Glutamatergic neuron (in vitro differentiated cells): ENCODE data around the gene SERPINB5. TPM values are rescaled to one million over a fixed set of nuclear protein-coding genes. Genes with fewer than 3 reads are reported as not detected.

Source experiments
- DNase-seq: peaks from one replicate; pipeline ENCODE4 v3.0.0; 2022
- H3K27ac Mint-ChIP-seq: one replicate; pipeline ENCODE4 v1.8.0; 2020; ENCODE audit warnings: mild to moderate bottlenecking, mixed read lengths, inconsistent platforms; ENCODE audit not compliant: unreplicated experiment
- H3K27me3 Mint-ChIP-seq: one replicate; pipeline ENCODE4 v1.8.0; 2020; ENCODE audit warnings: mild to moderate bottlenecking, moderate library complexity, mixed read lengths, inconsistent platforms; ENCODE audit not compliant: unreplicated experiment
- H3K36me3 Mint-ChIP-seq: one replicate; pipeline ENCODE4 v1.8.0; 2020; ENCODE audit warnings: mild to moderate bottlenecking, mixed read lengths, inconsistent platforms; ENCODE audit not compliant: unreplicated experiment
- H3K4me1 Mint-ChIP-seq: one replicate; pipeline ENCODE4 v1.8.0; 2020; ENCODE audit warnings: mild to moderate bottlenecking, low read depth, mixed read lengths, inconsistent platforms; ENCODE audit not compliant: unreplicated experiment
- H3K4me3 Mint-ChIP-seq: one replicate; pipeline ENCODE4 v1.8.0; 2020; ENCODE audit warnings: mild to moderate bottlenecking, mixed read lengths, inconsistent platforms; ENCODE audit not compliant: unreplicated experiment
- H3K9me3 Mint-ChIP-seq: one replicate; pipeline ENCODE4 v1.8.0; 2020; ENCODE audit warnings: mild to moderate bottlenecking, moderate library complexity, mixed read lengths, inconsistent platforms; ENCODE audit not compliant: unreplicated experiment
- CTCF ChIP-seq: fragments of 200-600 bp; sonication (generic); IDR thresholded peaks from one replicate; pipeline ENCODE4 v1.5.0; 2021; ENCODE audit not compliant: partially characterized antibody, unreplicated experiment
- total RNA-seq: library from RNA; stranded (reverse); fragmentation: NEBNext Ultra II Directional; extraction: Animal tissue kit (Norgen Biotek cat#: 25700); gene quantifications from one replicate; pipeline ENCODE4 v1.2.1, GENCODE V29; 2021; ENCODE audit not compliant: unreplicated experiment

Gene SERPINB5
- total RNA-seq, 1 donor from 2014 or later: not detected

DNA sequence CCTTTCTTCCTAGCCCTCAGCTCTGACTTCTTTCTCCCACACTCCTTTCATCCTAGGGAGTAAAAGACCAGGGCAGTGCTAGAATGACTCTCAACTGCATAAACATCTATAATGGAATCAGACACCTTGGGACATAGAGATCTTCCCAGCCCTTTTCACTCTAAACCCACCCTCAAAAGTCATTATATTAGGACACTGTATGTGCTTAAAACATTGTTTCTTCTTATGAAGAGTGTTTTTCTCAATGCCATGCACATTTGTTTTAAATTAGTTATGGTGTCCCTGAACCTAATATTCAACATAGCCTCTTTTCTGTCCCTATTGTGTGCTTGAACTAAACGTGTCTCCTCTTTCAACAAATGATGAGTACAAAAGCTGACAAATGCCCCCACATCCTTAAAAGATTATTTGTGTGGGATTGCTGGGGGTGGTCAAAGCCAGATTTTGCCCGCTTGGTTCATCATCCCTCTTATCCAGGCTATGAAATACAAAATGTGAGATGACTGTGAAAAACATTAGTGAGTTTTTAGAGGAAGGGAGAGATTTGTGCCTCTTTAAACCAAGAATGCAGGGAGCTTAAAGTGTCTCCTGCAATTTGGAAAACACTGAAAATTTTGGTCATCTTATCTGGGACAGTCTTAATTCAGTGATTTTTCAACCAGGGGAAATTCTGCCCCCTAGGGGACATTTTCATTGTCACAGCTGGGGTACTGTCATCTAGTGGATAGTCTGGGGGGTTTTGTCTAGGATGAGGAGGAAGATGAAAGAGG, 29.0 kb downstream of the SERPINB5 start:
- no peaks in the 10 kb centered on the region for H3K9me3 Mint-ChIP-seq
- H3K4me3 Mint-ChIP-seq: no peak overlapping the region
- H3K4me1 Mint-ChIP-seq: peaks cover 3% of the 10 kb centered on the region
- no peaks in the 10 kb centered on the region for H3K27me3 Mint-ChIP-seq
- peak; percentile 67 for TF ChIP-seq CTCF
- peak; percentile 34 for DNase-seq
- H3K36me3 Mint-ChIP-seq: no peaks in the 10 kb centered on the region
- H3K27ac Mint-ChIP-seq: no peak overlapping the region

DNA sequence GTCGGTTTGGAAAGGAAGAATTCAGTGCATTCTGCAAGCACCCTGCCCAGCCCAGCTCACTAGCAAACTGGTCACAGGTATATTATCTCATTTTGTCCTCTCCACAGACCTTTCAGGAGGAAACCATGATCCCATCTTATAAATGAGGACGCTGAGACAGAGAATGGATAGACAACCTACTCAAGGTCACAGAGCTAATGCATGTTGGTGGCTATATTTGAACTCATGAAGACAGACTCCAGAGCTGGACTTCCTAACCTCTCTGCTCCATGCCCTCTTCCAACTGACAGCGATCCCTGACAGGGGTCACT, 29.5 kb downstream of the SERPINB5 start:
- H3K27ac Mint-ChIP-seq: no peak overlapping the region
- no peaks in the 10 kb centered on the region for H3K27me3 Mint-ChIP-seq
- TF ChIP-seq CTCF: no peak
- no peak for DNase-seq
- H3K9me3 Mint-ChIP-seq: no peaks in the 10 kb centered on the region
- no peak overlapping the region for H3K4me3 Mint-ChIP-seq
- no peaks in the 10 kb centered on the region for H3K36me3 Mint-ChIP-seq
- H3K4me1 Mint-ChIP-seq: peaks cover 3% of the 10 kb centered on the region

GRCh38 chr18:63508596-63508995, 31.8 kb downstream of the SERPINB5 start:
- Mint-ChIP-seq H3K4me3 (no peak overlapping the region), H3K27me3 (no peaks in the 10 kb centered on the region), H3K9me3 (no peaks in the 10 kb centered on the region), H3K36me3 (no peaks in the 10 kb centered on the region), H3K4me1 (peaks cover 4% of the 10 kb centered on the region), H3K27ac (peak overlapping the region; percentile 80)
- DNase-seq: no peak
- TF ChIP-seq CTCF: no peak

DNA sequence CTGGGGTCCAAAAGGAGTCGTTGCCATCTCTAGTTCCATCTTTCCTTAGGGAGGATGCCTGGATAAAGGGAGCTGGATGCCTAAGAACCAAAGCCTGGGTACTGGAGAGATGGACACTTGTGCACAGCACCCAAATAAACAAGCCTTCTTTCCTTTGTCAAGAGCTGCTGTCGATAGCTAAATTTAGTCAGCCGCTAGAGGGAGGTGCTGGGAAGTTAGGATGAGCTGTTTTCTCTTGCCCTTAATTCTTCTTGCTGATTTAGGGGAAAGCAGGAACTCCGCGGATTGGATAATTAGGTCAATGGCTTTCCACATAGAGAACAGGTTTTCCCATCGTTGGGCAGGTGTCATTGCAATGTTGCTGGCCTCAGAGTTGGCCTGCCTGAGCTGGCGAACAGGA, 34.5 kb downstream of the SERPINB5 start:
- no peak overlapping the region for H3K4me3 Mint-ChIP-seq
- H3K9me3 Mint-ChIP-seq: no peaks in the 10 kb centered on the region
- peak; percentile 42 for DNase-seq
- H3K4me1 Mint-ChIP-seq: peaks cover 8% of the 10 kb centered on the region
- no peak overlapping the region for H3K27ac Mint-ChIP-seq
- TF ChIP-seq CTCF: peak; percentile 75
- no peaks in the 10 kb centered on the region for H3K27me3 Mint-ChIP-seq
- H3K36me3 Mint-ChIP-seq: no peaks in the 10 kb centered on the region

DNA sequence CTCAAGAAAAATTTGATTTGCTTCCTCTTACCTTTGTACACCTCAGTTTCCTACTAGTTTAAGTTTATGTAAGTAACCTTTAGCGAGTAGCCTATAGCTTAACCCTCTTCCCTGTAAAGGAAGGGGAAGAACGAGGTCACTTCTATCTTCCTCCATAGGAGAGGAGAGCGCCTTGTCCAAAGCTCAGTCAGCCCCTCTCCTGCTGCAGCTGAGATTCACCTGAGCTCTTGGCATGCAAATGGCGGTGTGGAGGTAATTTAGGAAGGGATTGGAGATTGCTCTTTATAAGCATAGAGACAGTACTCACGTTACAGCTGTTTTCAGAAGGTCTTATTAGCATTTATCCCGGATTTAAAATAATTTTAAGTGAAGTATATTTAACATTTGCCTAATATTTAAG, 37.6 kb downstream of the SERPINB5 start:
- Mint-ChIP-seq H3K9me3 (no peaks in the 10 kb centered on the region), H3K4me1 (peaks cover 6% of the 10 kb centered on the region), H3K27me3 (no peaks in the 10 kb centered on the region), H3K27ac (no peak overlapping the region), H3K4me3 (no peak overlapping the region), H3K36me3 (no peaks in the 10 kb centered on the region)
- no peak for DNase-seq
- TF ChIP-seq CTCF: no peak
